ENCODE measurements around the gene ANO1.

The ANO1 gene

GRCh38 chr11:70146895-70147520 is 68.9 kb downstream of the ANO1 start:
- Histone ChIP-seq H3K27me3 (ENCODE audit: control insufficient read depth, low read length) (no peaks in the 10 kb centered on the region), H3K4me3 (ENCODE audit: low read length) (no peak overlapping the region), H3K9me2 (replicated peaks; ENCODE audit: control insufficient read depth, low read length) (no peaks in the 10 kb centered on the region), H3F3A (ENCODE audit: control insufficient read depth, insufficient read depth) (no peaks in the 10 kb centered on the region), H4K20me1 (ENCODE audit: control insufficient read depth, insufficient read depth, low read depth, low read length) (no peaks in the 10 kb centered on the region), H3K27ac (ENCODE audit: low read depth, low read length) (no peak overlapping the region), H3K36me3 (ENCODE audit: control insufficient read depth, low read length) (no peaks in the 10 kb centered on the region), H3K4me2 (ENCODE audit: low read length) (no peak overlapping the region), H3K79me2 (ENCODE audit: control insufficient read depth, low read length) (no peaks in the 10 kb centered on the region), H3K4me1 (ENCODE audit: control insufficient read depth, low read length) (no peaks in the 10 kb centered on the region), H3K9me3 (ENCODE audit: control insufficient read depth, insufficient read depth, low read length) (no peaks in the 10 kb centered on the region)
- TF ChIP-seq EZH2phosphoT487 (IDR thresholded peaks at IDR 0.05; ENCODE audit: borderline replicate concordance, low read length) (no peak), CTCF (IDR thresholded peaks at IDR 0.05; ENCODE audit: low read depth, low read length, poor library complexity, severe bottlenecking) (no peak)

- Histone ChIP-seq H3K4me1 (ENCODE audit: control insufficient read depth, low read length) (no peaks in the 10 kb centered on the region), H3K36me3 (ENCODE audit: control insufficient read depth, low read length) (no peaks in the 10 kb centered on the region), H3K4me3 (ENCODE audit: low read length) (no peak overlapping the region), H3K9me2 (replicated peaks; ENCODE audit: control insufficient read depth, low read length) (no peaks in the 10 kb centered on the region), H3F3A (ENCODE audit: control insufficient read depth, insufficient read depth) (no peaks in the 10 kb centered on the region), H3K27me3 (ENCODE audit: control insufficient read depth, low read length) (no peaks in the 10 kb centered on the region), H4K20me1 (ENCODE audit: control insufficient read depth, insufficient read depth, low read depth, low read length) (no peaks in the 10 kb centered on the region), H3K79me2 (ENCODE audit: control insufficient read depth, low read length) (no peaks in the 10 kb centered on the region), H3K4me2 (ENCODE audit: low read length) (no peak overlapping the region), H3K27ac (ENCODE audit: low read depth, low read length) (no peak overlapping the region), H3K9me3 (ENCODE audit: control insufficient read depth, insufficient read depth, low read length) (no peaks in the 10 kb centered on the region)
- TF ChIP-seq CTCF (IDR thresholded peaks at IDR 0.05; ENCODE audit: low read depth, low read length, poor library complexity, severe bottlenecking), result no peak
- TF ChIP-seq EZH2phosphoT487 (IDR thresholded peaks at IDR 0.05; ENCODE audit: borderline replicate concordance, low read length), result no peak
Measured at GRCh38 chr11:70147668-70148067, 69.6 kb downstream of the ANO1 start.

GRCh38 chr11:70151671-70152070 is 73.6 kb downstream of the ANO1 start:
- Histone ChIP-seq H3K9me3 (ENCODE audit: control insufficient read depth, insufficient read depth, low read length) (no peaks in the 10 kb centered on the region), H3F3A (ENCODE audit: control insufficient read depth, insufficient read depth) (no peaks in the 10 kb centered on the region), H3K4me1 (ENCODE audit: control insufficient read depth, low read length) (no peaks in the 10 kb centered on the region), H3K36me3 (ENCODE audit: control insufficient read depth, low read length) (no peaks in the 10 kb centered on the region), H3K4me2 (ENCODE audit: low read length) (no peak overlapping the region), H3K9me2 (replicated peaks; ENCODE audit: control insufficient read depth, low read length) (no peaks in the 10 kb centered on the region), H4K20me1 (ENCODE audit: control insufficient read depth, insufficient read depth, low read depth, low read length) (no peaks in the 10 kb centered on the region), H3K27me3 (ENCODE audit: control insufficient read depth, low read length) (no peaks in the 10 kb centered on the region), H3K4me3 (ENCODE audit: low read length) (no peak overlapping the region), H3K79me2 (ENCODE audit: control insufficient read depth, low read length) (no peaks in the 10 kb centered on the region), H3K27ac (ENCODE audit: low read depth, low read length) (no peak overlapping the region)
- TF ChIP-seq CTCF (IDR thresholded peaks at IDR 0.05; ENCODE audit: low read depth, low read length, poor library complexity, severe bottlenecking) (no peak), EZH2phosphoT487 (IDR thresholded peaks at IDR 0.05; ENCODE audit: borderline replicate concordance, low read length) (no peak)
